ENCODE results near the gene ANKLE2. TPM values are rescaled to one million over a fixed set of nuclear protein-coding genes. Genes with fewer than 3 reads are reported as not detected.

The ANKLE2 gene
- total RNA-seq, 1 donor, result 63.0 TPM

DNA sequence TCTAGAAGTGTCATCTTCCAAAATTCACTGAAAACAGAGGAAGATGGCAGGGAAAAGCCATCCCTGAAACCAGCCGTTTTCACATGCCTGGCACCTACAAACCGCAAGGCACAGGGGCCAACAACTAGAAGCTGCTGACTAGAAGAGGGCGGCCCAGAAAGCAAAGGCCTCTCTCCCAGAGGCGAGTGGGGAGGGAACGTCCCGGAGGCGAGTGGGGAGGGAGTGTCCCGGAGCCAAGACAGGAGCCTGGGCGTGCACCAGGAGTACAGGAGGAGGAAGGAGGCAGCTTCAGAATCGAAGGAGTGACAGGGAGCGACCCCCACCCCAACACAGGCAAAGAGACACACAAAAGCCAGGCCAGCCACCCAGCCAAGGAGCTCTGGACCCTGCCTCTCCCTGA, 21.0 kb downstream of the ANKLE2 start:
- Histone ChIP-seq H3K27me3 (ENCODE audit: insufficient read depth, low read length) (no peaks in the 10 kb centered on the region), H3K4me3 (ENCODE audit: low read length) (no peak overlapping the region), H3K9me3 (ENCODE audit: low read depth, low read length) (no peaks in the 10 kb centered on the region), H3K4me1 (ENCODE audit: insufficient read depth, low read length) (no peaks in the 10 kb centered on the region)

DNA sequence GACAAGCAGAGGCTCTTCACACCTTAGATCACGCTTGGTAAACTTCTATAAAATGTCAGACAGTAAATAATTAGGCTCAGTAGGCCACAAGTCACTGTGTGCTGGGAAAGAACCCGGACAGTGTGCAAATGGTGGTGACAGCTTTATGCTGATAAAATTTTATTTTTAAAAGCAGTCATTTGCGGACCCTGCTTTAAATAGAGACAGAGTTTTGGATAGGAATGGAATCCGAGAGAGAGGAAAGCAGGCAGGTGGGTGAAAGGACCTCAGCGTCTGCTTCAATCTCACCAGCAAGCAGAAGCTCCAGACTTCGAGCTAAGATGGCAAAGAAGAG, 21.4 kb downstream of the ANKLE2 start:
- Histone ChIP-seq H3K4me1 (ENCODE audit: insufficient read depth, low read length) (no peaks in the 10 kb centered on the region), H3K9me3 (ENCODE audit: low read depth, low read length) (no peaks in the 10 kb centered on the region), H3K4me3 (ENCODE audit: low read length) (no peak overlapping the region), H3K27me3 (ENCODE audit: insufficient read depth, low read length) (no peaks in the 10 kb centered on the region)

DNA sequence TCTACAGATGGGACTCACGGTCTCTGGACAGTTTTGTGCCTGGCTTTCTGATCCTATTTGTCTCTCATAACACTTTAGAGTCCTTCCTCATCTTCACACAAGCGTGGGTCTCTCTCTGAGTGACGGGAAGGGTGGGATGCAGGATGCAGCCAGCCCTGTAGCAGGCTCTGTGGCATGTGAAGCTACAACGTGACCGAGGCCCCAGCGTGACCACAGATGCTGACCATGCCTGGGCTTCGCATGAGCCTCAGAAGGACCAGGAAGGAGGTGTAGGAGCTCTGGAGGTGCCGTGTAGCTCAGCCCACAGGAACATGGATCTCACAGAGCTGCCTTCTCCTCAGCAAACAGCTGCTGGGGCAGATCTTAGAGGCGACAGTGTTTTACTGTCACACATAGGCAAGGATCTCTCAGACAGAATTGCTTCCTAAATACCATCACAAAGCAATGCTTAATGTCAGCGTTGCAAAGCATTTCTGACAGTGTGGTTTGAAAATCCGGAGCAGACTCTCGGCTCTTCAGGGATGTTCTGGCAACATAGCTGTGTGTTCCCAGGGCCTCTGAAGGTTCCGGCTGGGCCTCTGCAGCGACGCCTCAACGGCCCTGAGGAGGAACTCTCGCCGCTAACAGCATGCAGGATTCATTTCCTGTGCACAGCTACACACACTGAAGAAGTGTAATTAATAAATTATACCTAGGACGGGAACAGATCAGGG, 21.9 kb downstream of the ANKLE2 start:
- Histone ChIP-seq H3K4me1 (ENCODE audit: insufficient read depth, low read length) (no peaks in the 10 kb centered on the region), H3K9me3 (ENCODE audit: low read depth, low read length) (no peaks in the 10 kb centered on the region), H3K4me3 (ENCODE audit: low read length) (no peak overlapping the region), H3K27me3 (ENCODE audit: insufficient read depth, low read length) (no peaks in the 10 kb centered on the region)

DNA sequence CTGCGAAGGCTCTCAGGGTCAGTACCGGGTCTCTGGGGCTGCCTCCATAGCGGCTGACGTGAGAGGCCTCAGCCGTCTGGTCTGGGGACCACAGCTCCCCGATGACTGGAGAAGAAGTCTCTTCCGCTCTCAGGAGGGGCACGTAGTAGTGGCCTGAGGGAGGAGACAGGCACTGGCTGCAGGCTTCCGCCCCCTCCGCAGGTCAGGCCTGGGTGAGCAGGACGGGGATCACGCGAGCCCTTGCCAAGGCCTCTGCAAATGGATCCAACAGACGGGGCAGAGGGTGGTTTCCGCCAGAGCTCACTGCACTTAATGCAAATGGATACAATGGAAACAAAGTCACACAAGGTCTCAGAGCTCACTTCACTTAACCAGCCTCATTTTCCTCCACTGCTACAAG, 24.7 kb downstream of the ANKLE2 start:
- Histone ChIP-seq H3K4me1 (ENCODE audit: insufficient read depth, low read length) (no peaks in the 10 kb centered on the region), H3K4me3 (ENCODE audit: low read length) (no peak overlapping the region), H3K27me3 (ENCODE audit: insufficient read depth, low read length) (no peaks in the 10 kb centered on the region), H3K9me3 (ENCODE audit: low read depth, low read length) (no peaks in the 10 kb centered on the region)

DNA sequence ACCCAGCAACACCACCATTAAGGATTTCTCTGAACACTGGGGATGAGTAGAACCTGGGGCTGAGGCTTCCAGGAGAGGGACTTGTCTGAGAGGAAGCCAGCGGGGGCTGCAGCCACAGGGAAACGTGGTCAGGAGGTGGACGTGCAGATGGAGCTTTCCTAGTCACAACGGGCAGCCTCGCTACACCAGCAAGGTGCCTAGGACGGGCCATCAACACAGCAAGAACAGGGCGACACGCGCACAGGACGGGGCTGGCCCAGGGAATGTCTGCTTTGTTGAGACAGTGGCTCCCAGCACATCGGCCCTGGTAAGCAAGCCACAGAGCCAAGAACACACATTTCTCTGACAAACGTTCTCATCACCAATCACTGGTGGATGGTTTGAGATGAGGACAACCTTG, 25.3 kb downstream of the ANKLE2 start:
- no peaks in the 10 kb centered on the region for H3K9me3 ChIP-seq (ENCODE audit: low read depth, low read length)
- no peaks in the 10 kb centered on the region for H3K4me1 ChIP-seq (ENCODE audit: insufficient read depth, low read length)

DNA sequence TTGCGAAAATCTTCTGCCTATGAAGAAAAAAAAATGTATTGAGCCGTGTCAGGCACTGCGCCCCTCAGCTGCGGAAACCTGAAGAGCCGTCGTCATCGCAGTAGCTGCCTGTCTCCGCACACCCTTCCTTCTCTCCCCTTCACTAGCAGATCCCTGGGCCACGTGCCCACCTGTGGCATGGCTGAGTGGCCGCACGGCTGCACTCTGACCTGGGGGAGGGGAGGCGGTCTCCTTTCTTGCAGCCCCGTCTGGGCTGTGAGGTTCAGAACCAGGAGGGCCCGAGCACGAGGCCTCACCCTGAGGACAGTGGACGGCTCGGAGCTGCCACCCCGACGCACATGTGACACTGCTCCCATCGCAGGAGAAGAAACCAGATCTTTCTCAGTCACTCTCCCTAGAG, 26.1 kb downstream of the ANKLE2 start:
- Histone ChIP-seq H3K9me3 (ENCODE audit: low read depth, low read length) (no peaks in the 10 kb centered on the region), H3K4me3 (ENCODE audit: low read length) (no peak overlapping the region), H3K27me3 (ENCODE audit: insufficient read depth, low read length) (no peaks in the 10 kb centered on the region), H3K4me1 (ENCODE audit: insufficient read depth, low read length) (no peaks in the 10 kb centered on the region)

More for the DNA sequence above, 25.3 kb downstream of the ANKLE2 start:
- Histone ChIP-seq H3K27me3 (ENCODE audit: insufficient read depth, low read length) (no peaks in the 10 kb centered on the region), H3K4me3 (ENCODE audit: low read length) (no peak overlapping the region)

DNA sequence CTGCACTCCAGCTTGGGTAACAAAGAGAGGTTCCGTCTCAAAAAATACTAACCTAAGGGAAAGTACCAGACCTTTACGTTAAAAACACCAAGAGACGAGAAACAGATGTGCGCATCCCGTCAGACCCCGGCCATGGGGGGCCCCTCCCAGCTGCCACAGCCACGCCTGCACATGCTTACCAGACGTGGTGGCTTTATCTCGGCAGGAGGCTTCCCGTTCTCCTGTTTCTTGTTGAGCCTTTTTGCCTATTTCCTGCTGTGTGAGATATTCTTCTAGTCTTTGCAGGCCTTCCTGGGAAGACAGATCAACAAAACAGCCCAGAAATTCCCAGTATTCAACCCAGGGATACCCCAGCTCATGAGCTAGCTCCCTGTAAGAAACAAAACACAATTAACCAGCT, 27.4 kb downstream of the ANKLE2 start:
- H3K9me3 ChIP-seq (ENCODE audit: low read depth, low read length), result no peaks in the 10 kb centered on the region
- no peaks in the 10 kb centered on the region for H3K4me1 ChIP-seq (ENCODE audit: insufficient read depth, low read length)
- H3K27me3 ChIP-seq (ENCODE audit: insufficient read depth, low read length), result no peaks in the 10 kb centered on the region
- no peak overlapping the region for H3K4me3 ChIP-seq (ENCODE audit: low read length)

DNA sequence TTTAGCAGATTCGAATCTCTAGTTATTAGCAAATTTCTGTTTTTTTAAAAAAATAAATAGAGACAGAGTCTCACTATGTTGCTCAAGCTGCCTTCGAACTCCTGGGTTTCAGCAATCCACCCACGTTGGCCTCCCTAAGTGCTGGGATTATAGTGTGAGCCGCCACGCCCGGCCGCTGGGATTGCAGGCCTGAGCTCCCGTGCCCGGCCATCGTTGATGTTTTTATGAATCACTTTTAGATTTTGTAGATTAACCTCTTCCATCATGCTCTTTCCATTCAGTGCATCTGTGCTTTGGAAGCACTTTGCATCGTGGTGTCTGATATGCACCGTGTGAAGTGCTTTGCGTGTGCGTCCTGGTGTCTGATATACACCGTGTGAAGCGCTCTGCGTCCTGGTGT, 30.1 kb downstream of the ANKLE2 start:
- Histone ChIP-seq H3K9me3 (ENCODE audit: low read depth, low read length) (no peaks in the 10 kb centered on the region), H3K4me1 (ENCODE audit: insufficient read depth, low read length) (no peaks in the 10 kb centered on the region), H3K4me3 (ENCODE audit: low read length) (no peak overlapping the region), H3K27me3 (ENCODE audit: insufficient read depth, low read length) (no peaks in the 10 kb centered on the region)

DNA sequence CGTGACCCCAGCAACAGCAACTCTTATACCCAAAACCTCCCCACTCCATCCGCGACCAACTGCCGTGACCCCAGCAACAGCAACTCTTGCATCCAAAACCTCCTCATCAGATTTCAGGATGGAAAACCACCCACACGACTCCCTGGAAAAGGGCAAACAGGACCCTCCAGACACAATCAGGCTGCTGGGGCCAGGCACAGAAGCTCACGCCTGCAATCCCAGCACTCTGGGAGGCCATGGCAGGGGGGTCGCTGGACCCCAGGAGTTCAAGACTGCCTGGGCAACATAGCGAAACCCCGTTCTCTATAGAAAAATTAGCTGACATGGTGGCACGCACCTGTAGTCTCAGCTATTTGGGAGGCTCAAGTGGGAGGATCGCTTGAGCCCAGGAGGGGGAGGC, 31.3 kb downstream of the ANKLE2 start:
- Histone ChIP-seq H3K4me3 (ENCODE audit: low read length) (no peak overlapping the region), H3K27me3 (ENCODE audit: insufficient read depth, low read length) (no peaks in the 10 kb centered on the region), H3K9me3 (ENCODE audit: low read depth, low read length) (no peaks in the 10 kb centered on the region), H3K4me1 (ENCODE audit: insufficient read depth, low read length) (no peaks in the 10 kb centered on the region)

DNA sequence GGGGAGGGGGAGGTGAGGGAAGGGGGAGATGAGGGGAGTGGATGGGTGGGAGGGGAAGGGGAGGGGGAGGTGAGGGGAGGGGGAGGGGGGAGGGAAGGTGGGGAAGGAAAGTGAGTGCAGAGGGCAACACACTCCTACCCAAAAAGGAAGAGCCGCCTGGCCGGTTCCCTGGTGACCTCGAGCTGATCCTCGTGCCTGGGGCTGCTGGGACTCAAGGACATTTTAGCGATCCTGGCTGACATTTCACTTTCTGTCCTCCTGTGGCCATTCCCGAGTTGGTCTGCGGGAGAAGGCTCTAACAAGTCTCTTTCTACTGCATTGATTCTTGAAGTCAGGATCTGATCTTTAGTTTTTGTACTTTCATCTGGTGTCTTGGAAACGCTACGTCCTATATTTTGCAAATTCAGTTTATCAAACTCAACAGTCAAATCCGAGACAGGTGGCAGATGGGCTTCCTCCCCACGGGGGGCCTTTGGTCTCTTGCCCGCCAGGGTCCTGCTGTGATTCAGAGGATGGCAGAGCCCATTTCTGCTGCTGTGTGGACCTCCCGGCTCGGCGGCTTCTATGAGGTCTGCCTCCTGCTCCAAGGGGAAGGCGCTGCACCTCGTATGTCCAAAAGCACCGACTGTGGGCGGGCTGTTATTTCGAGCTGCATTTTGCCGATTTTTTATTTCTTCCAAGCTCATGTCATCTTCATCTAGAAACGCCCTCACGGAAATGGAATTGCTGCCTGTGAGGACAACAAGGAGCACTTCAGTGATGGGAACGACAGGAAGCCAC, 31.9 kb downstream of the ANKLE2 start:
- H3K4me1 ChIP-seq (ENCODE audit: insufficient read depth, low read length), result no peaks in the 10 kb centered on the region
- H3K4me3 ChIP-seq (ENCODE audit: low read length), result no peak overlapping the region
- H3K9me3 ChIP-seq (ENCODE audit: low read depth, low read length), result no peaks in the 10 kb centered on the region
- no peaks in the 10 kb centered on the region for H3K27me3 ChIP-seq (ENCODE audit: insufficient read depth, low read length)

DNA sequence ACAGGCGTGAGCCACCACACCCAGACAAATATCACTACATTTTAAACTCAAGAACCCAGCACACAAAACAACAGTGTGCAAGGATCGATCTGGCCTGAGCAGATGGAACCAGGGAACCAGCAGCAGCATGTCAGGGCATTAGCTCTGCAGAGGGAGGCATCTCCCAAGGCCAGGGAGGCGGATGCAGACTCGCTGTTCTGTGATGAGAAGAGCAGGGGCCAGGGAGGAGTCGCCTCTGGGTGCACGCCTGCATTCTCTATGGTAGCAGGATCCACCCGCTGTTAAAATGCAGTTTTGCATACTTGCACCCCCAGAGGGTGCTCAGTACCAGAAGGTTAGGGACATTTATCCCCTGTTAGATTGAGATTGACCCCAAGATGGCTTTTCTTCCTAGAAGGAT, 33.1 kb downstream of the ANKLE2 start:
- Histone ChIP-seq H3K4me3 (ENCODE audit: low read length) (no peak overlapping the region), H3K27me3 (ENCODE audit: insufficient read depth, low read length) (no peaks in the 10 kb centered on the region), H3K4me1 (ENCODE audit: insufficient read depth, low read length) (no peaks in the 10 kb centered on the region), H3K9me3 (ENCODE audit: low read depth, low read length) (no peaks in the 10 kb centered on the region)

DNA sequence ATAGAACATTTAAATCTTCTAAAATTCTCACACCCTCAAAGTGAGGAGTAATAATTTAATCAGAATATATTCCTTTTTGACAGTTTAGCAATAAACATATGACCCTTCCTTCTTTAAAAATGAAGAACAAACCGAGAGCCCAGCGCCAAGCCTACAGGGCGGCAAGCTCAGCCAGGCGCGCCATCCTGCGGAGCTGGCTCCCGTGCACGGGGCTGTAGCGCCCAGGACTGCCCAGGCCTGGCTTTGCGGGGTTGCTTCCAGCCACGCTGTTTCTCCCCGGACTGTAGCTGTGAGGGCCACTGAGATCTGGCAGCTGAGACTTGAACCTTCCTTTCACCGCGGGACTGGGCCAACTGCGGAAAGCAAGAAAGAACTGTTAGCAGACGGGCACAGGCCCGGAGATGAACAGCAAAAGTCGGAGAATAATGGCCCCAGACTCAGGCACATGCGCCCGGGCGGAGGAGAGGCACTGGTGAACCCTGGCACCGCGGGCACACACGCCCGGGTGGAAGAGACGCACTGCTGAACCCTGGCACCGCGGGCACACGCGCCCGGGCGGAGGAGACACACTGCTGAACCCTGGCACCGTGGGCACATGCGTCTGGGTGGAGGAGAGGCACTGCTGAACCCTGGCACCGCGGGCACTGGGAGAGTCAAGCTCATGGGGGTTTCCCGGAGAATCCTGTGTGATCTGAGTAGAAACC, 34.4 kb downstream of the ANKLE2 start:
- Histone ChIP-seq H3K9me3 (ENCODE audit: low read depth, low read length) (no peaks in the 10 kb centered on the region), H3K4me3 (ENCODE audit: low read length) (no peak overlapping the region), H3K4me1 (ENCODE audit: insufficient read depth, low read length) (no peaks in the 10 kb centered on the region), H3K27me3 (ENCODE audit: insufficient read depth, low read length) (no peaks in the 10 kb centered on the region)

DNA sequence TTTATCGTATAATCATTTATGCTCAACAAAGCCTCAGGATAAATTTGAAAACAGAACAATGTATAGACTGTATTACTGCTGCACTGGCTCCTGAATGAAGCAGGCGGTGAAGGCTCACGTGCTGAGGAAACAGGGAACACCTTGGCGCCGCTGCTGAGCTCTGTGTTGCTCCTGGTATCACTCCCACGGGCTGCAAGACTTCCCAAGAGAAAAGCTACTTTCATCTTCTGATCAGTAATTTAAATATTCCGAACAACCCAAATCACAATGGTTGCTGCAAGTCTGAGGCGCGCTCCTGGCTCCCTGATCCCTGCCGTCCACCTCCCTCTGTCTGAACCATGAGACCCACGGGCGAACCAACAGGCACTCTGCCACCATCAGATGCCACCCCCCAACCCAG, 35.2 kb downstream of the ANKLE2 start:
- Histone ChIP-seq H3K4me3 (ENCODE audit: low read length) (no peak overlapping the region), H3K9me3 (ENCODE audit: low read depth, low read length) (no peaks in the 10 kb centered on the region), H3K4me1 (ENCODE audit: insufficient read depth, low read length) (no peaks in the 10 kb centered on the region), H3K27me3 (ENCODE audit: insufficient read depth, low read length) (no peaks in the 10 kb centered on the region)

DNA sequence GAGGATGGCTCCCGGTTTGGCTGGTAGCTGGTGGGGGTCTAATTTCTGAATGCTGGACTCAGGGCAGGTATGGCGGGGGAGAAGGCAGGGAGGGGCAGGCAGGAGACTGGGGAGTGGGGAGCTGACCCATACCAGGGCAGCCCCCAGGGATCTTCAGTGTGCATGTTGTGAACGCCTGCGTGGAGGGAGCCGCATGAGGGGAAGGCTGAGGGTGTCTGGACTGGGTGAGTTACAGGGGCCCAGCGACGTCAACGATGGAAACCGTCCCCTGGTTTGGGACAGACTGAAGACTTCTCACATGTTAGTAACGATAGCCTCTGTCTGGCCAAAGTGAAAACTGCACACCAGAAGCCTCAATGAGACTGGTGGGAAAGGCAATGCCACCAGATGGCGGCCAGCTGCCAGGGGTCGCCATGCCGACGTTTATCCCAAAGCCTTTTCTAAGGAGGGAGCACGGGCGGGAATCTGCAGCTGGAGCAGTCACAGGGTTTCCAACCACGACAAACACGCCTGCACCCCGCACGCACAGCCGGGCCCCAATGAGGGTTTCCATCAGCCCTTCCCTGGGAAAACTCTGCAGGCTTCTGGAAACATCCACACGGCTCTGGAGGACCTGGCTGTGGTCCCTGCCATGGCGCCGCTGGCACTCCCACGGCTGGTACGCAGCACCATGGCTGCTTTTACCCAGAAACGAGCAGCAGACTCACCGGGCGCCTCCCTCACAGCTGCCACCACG, 37.0 kb downstream of the ANKLE2 start:
- no peaks in the 10 kb centered on the region for H3K9me3 ChIP-seq (ENCODE audit: low read depth, low read length)
- H3K4me1 ChIP-seq (ENCODE audit: insufficient read depth, low read length), result no peaks in the 10 kb centered on the region
- H3K27me3 ChIP-seq (ENCODE audit: insufficient read depth, low read length), result no peaks in the 10 kb centered on the region
- H3K4me3 ChIP-seq (ENCODE audit: low read length), result no peak overlapping the region

DNA sequence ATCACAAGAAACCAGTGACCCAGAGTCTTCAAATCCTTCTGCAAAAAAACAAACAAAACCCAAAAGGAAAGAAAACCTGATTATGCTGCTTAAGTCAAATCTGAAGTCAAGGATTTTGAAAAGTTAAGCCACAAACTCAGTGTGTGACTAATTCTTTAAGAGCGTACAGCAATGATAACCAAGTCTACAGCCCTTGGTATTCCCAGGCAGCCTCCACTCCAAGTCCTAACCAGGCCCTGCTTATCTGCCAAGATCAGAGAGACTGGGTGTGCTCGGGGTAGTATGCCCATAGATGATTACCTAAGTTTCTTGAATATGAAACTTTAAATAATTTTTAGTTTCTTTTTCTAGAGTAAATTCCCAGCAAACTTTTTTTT, 37.9 kb downstream of the ANKLE2 start:
- Histone ChIP-seq H3K9me3 (ENCODE audit: low read depth, low read length) (no peaks in the 10 kb centered on the region), H3K27me3 (ENCODE audit: insufficient read depth, low read length) (no peaks in the 10 kb centered on the region), H3K4me3 (ENCODE audit: low read length) (no peak overlapping the region), H3K4me1 (ENCODE audit: insufficient read depth, low read length) (no peaks in the 10 kb centered on the region)

All from mononuclear cell (primary cell).